ENCODE measurements around the gene ZNF584.

Gene ZNF584

DNA sequence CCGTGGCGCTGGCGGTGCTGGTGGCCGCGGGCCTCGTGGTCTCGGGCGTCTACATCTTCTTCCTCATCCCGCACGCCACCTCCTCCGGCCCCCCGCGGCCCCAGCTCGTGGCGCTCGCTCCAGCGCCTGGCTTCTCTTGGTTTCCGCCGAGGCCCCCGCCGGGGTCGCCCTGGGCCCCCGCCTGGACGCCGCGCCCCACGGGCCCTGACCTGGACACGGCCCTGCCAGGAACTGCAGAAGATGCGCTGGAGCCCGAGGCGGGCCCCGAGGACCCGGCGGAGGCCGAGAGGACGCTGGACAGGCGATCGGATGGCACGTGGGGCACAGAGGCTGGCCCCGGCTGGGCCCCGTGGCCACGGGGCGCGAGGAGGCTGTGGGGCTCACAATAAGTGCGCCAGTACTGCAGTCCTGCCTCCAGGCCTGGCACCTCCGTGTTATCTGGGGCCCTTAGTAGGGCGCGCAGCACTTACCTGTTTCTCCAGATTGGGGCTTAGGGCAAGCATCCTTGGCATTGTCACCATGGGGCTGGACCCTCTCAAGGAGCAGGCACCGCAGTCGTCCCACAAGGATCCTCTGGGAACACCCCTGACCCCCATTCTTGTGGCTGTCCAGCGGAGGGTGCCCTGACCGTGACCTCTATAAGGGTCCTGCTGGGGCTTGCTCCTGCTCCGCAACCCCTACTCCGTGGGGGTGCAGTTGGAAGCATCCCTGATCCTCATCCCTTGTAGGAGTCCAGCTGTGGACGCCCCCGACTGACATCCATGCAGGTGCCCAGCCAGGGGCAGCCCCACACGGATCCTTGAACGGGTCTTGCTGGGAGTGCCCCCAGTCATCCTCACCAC lies 11.5 kb upstream of the ZNF584 start:
- TF ChIP-seq MYC (IDR thresholded peaks at IDR 0.05; ENCODE audit: low read depth, low read length) (no peak), CTCF (IDR thresholded peaks at IDR 0.05; ENCODE audit: low read depth, low read length) (no peak), POLR2A (IDR thresholded peaks at IDR 0.05; ENCODE audit: extremely low read depth, insufficient read length) (no peak)
- TF ChIP-seq, protein P1, sequence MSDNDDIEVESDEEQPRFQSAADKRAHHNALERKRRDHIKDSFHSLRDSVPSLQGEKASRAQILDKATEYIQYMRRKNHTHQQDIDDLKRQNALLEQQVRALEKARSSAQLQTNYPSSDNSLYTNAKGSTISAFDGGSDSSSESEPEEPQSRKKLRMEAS (IDR thresholded peaks at IDR 0.05; ENCODE audit: low read depth, low read length): no peak
- no peak overlapping the region for H3K4me3 ChIP-seq (ENCODE audit: low read depth, low read length)
- no peak for DNase-seq (ENCODE audit: low read depth)

DNA sequence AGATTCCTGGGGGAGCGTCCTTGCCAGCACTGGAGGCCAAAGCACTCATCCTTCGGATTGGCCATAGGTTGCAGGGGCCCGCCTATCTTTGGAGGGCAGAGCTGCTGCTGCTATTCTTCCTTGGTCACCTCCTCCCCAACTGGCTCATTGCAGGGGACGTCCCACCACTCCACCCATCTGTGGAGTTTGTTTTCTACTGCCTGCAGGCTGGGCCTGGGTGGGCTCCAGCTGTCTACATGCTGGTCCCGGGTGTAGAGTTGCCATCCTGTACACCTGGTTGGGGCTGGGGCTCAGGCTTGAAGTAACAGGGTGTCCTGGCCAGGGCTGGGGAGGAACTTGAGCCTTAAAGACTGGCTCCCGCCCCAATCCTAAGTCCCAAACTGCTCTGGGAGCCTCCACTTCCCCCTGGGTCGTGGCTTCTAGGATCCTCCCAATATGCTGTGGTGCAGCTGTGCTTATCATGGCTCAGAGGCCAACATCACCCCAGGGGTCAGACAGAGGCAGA lies 10.9 kb upstream of the ZNF584 start:
- no peak overlapping the region for H3K4me3 ChIP-seq (ENCODE audit: low read depth, low read length)
- TF ChIP-seq MYC (IDR thresholded peaks at IDR 0.05; ENCODE audit: low read depth, low read length): no peak
- TF ChIP-seq POLR2A (IDR thresholded peaks at IDR 0.05; ENCODE audit: extremely low read depth, insufficient read length): no peak
- TF ChIP-seq, protein P1 (IDR thresholded peaks at IDR 0.05; ENCODE audit: low read depth, low read length): no peak
- no peak for TF ChIP-seq CTCF (IDR thresholded peaks at IDR 0.05; ENCODE audit: low read depth, low read length)
- no peak for DNase-seq (ENCODE audit: low read depth)

GRCh38 chr19:58398087-58398486 lies 10.4 kb upstream of the ZNF584 start:
- DNase-seq (ENCODE audit: low read depth): no peak
- H3K4me3 ChIP-seq (ENCODE audit: low read depth, low read length): no peak overlapping the region
- TF ChIP-seq, protein P1 (IDR thresholded peaks at IDR 0.05; ENCODE audit: low read depth, low read length): no peak
- TF ChIP-seq CTCF (IDR thresholded peaks at IDR 0.05; ENCODE audit: low read depth, low read length): no peak
- TF ChIP-seq MYC (IDR thresholded peaks at IDR 0.05; ENCODE audit: low read depth, low read length): no peak
- no peak for TF ChIP-seq POLR2A (IDR thresholded peaks at IDR 0.05; ENCODE audit: extremely low read depth, insufficient read length)

GRCh38 chr19:58398545-58398944 lies 9.9 kb upstream of the ZNF584 start:
- TF ChIP-seq MYC (IDR thresholded peaks at IDR 0.05; ENCODE audit: low read depth, low read length) (no peak), POLR2A (IDR thresholded peaks at IDR 0.05; ENCODE audit: extremely low read depth, insufficient read length) (no peak), CTCF (IDR thresholded peaks at IDR 0.05; ENCODE audit: low read depth, low read length) (no peak)
- TF ChIP-seq, protein P1 (IDR thresholded peaks at IDR 0.05; ENCODE audit: low read depth, low read length): no peak
- no peak overlapping the region for H3K4me3 ChIP-seq (ENCODE audit: low read depth, low read length)
- DNase-seq (ENCODE audit: low read depth): no peak

- no peak for DNase-seq (ENCODE audit: low read depth)
- TF ChIP-seq, protein P1 (IDR thresholded peaks at IDR 0.05; ENCODE audit: low read depth, low read length): no peak
- no peak for TF ChIP-seq POLR2A (IDR thresholded peaks at IDR 0.05; ENCODE audit: extremely low read depth, insufficient read length)
- TF ChIP-seq MYC (IDR thresholded peaks at IDR 0.05; ENCODE audit: low read depth, low read length): no peak
- no peak for TF ChIP-seq CTCF (IDR thresholded peaks at IDR 0.05; ENCODE audit: low read depth, low read length)
- H3K4me3 ChIP-seq (ENCODE audit: low read depth, low read length): no peak overlapping the region
Observed at GRCh38 chr19:58399903-58400302, 8.5 kb upstream of the ZNF584 start.

All from NB4 (cell line).